Skin of body (tissue), 2 donors: ENCODE results near the gene FRMD4B. TPM values are rescaled to one million over a fixed set of nuclear protein-coding genes. Genes with fewer than 3 reads are reported as not detected.

Experiments
- DNase-seq: peaks from one replicate; lab custom pipeline; 2025; lab: John Stamatoyannopoulos, UW
- total RNA-seq: library from RNA; depleted of rRNA; stranded (reverse); fragments of >200 nt; gene quantifications from one replicate; pipeline ENCODE4 v1.2.3, GENCODE V29; 2014

Gene FRMD4B
- total RNA-seq, 1 donor from 2014 or later: 49.7 TPM

GRCh38 chr3:69405067-69405466 is 19.2 kb upstream of the FRMD4B start:
- DNase-seq: no peak

GRCh38 chr3:69403454-69403853 is 17.6 kb upstream of the FRMD4B start:
- DNase-seq: no peak

GRCh38 chr3:69400683-69401082 is 14.8 kb upstream of the FRMD4B start:
- DNase-seq: no peak

GRCh38 chr3:69392850-69393249 is 7.0 kb upstream of the FRMD4B start:
- DNase-seq: no peak

DNA sequence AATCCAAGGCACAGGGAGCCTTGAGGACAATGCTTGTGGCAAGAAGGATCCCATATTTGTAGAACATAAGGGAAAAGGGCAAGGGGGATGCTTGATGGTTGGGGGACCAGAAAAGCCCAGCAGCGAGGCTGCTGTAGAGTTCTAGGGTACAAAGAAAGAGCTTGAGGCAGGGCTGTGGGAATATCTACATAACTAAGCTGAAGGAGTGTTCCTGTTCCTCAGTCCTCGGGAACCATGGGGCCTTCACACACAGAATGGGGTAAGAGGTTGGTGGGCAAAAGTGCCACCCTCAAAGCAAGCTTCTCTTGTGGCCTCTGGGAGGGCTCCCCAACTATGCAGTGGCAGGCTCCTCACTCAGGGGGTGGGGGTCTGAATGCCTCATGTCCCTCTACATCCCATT is 6.5 kb upstream of the FRMD4B start:
- no peak for DNase-seq

DNA sequence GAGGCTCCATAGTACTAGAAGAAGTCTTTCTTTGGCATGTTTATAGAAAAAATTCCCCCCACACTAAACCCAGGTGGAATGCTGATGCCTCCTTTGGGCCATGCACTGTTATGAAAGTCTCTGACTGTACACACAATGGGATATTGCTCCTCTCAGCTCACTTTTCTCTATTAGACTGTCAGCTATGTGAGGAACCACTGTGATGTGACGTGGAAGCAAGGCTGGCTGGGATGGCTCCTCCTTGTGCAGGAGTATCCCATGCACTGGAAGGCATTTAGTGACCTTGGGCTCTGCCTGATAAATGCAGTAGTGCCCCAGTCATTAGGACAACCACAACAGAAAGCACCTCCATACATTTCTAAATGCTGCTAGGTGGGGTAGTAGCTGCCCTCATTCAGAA is 5.7 kb upstream of the FRMD4B start:
- DNase-seq: no peak

- no peak for DNase-seq
These were observed 4.9 kb upstream of the FRMD4B start for GRCh38 chr3:69390771-69391170.

DNA sequence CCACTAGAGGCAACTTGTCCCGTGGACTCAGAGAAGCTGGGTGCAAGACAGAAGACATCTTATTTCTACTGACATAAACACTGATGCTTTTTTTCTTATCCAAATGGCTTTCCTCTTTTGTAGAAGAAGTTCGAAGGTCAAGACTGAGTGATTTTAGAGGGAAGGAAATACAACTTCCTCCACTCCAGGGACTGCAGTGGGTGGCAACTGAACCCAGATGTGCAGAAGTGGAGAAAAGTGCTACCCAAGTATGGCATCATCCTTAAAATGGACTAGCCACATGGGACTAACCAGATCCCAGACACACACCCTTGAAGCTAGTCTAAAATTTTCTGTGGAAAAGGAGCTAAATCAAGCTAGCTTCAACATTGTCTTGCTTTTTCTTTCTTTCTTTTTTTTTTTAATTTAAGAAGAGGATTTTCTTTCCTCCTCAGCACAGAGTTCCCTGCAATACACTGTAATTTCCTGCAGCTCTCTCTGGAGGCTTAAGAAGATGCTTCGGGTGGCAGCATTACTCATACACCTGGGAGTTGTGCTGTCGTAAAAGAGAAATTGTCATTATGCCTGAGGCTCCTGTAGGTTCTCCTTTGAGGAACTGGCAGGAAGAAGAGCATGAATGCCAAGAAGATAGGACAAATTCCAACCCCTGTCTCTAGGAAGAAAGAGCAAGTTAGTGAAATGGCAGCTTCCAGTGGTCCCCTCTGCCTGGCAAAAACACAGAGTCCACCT is 3.8 kb upstream of the FRMD4B start:
- DNase-seq: no peak

DNA sequence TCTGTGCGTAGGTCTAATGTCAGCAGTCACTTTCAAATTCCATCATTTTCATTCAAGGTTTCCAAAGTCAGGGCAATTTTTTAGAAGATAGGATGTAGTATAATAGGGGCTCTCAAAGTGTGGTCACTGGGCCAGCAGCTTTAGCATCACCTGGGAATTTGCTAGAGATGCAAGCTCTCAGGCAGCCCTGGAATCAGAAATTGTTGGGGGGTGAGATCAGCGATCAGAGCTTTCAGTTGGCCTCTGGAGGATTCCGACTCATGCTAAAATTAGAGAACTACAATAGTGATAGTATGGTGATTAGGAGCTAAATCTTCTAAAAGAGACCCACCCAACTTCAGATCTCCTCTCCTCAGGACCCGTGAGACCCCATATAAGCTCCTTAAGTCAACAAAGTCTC is 2.4 kb upstream of the FRMD4B start:
- DNase-seq: no peak

- no peak for DNase-seq
These were observed 883 bp upstream of the FRMD4B start for GRCh38 chr3:69386556-69387385.

GRCh38 chr3:69385123-69385722 is 665 bp downstream of the FRMD4B start:
- DNase-seq: no peak

DNA sequence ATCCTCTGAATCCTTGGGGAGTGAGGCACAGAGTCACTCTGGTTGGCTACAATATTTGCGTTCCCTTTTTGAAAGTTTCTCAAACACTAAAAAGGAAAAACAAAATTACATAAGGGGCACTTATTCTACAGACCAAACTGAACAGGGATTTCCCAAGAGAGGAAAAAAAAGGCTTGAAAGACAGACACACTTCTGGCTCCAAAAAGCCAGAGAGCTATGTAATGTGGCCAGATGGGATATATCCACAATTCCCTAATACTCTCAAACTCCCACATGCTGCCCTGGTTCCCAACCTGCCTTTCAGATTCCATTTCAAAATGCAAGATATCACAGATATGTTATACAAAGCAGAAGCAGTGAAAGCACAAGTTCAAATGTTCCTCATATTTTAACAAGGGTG is 1.6 kb downstream of the FRMD4B start:
- DNase-seq: no peak

DNA sequence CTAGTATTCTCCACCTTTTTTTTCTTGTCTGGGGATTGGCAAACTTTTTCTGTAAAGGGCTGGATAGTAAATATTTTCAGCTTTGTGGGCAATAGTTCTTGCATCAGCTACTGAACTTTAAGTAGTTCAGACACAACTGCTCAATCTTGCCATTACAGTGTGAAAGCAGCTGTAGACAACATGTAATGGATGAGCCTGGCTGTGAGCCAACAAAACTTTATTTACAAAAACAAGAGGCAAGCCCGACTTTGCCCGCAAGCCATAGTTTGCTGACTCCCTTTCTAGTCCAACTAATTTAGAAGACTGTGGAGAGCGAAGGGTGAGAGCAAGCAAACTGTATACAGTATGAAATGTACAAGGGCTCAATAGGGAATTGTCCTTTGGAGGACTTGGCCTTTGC is 6.2 kb downstream of the FRMD4B start:
- no peak for DNase-seq

DNA sequence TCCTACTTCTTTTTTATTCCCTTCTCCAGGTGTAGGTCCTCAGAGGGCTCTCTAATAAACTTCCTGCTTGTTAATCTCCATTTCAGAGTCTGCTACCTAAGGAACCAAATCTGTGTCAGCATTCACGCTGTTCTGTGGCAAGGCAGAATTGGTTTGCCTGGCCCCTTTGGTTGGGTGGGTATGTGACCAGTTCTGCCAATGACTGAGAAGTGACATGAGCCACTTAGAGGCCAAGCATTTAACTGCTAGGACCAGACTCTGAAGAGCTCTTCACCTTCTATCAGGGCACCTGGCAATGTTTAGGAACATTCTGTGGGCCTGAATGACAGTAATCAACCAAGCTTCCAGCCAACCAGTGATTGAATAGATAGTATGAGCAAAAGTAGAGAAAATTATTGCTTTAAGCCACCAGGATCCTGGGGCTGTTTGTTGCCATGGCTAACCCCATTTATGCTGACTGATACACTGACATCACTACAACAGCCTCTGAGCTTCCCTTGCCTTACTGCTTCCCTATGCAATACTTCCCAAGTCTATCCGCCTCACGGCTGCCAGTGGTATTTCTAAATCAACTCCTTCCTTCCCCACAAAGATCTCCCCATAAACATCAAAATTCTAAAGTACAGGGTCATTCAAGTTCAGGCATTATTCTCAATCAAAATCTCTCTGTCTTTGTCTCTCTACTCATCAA is 7.6 kb downstream of the FRMD4B start:
- no peak for DNase-seq

DNA sequence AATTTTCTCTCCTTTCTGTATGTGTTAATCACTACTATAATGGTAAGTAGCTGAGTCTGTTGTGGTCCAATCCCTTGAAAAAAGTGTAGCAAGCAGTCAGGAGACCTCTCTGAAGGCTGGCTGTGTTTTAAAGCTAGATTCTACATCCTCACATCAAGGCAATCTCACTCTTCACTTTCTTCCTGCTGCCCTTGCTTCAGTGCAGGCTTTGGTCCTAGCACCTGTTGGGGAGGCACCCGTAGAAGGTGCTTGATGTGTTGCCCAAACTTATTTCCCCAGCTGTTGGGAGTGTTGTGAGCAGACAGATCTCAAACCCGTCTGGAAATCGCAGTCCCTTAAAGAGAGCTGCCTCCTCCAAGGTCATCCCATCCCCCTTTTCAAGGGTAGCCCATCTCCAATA is 8.6 kb downstream of the FRMD4B start:
- no peak for DNase-seq

DNA sequence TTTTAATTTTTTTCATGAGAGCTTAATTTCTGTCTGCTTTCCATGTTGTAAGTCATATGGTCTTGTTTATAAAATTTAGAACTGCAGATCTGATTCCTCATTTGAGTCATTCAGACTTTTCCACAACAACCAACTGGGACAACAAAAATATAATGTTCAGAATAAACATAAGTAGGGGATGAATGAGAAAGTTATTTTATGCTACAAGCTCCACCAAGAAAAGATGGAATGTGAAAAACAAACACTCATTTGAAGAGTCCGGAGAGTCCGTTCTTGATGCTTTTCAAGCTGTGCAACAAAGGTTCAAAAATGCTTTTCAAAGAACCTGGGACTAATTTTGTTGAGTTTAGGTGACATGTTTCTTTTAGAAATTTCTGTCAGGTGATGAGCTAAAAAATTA is 9.2 kb downstream of the FRMD4B start:
- DNase-seq: no peak

GRCh38 chr3:69371816-69372215 is 14.1 kb downstream of the FRMD4B start:
- DNase-seq: no peak

DNA sequence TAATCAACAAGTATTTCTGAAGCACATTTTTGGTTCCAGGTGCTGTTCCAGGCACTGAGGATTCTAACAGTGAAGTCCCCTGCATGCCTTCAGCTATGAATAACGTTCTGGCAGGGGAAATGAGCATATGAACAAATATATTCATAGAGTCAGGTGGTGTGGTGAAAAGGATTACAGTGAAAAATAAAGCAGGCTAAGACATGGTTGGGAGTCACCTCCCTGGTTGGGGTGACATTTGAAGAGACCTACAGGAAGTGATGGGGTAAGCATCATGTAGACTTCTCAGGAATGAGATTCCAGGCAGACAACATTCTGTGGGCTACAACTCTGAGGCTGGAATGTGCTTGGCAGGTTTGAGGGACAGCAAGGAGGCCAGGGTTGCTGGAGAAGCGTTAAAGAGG is 15.0 kb downstream of the FRMD4B start:
- DNase-seq: no peak

DNA sequence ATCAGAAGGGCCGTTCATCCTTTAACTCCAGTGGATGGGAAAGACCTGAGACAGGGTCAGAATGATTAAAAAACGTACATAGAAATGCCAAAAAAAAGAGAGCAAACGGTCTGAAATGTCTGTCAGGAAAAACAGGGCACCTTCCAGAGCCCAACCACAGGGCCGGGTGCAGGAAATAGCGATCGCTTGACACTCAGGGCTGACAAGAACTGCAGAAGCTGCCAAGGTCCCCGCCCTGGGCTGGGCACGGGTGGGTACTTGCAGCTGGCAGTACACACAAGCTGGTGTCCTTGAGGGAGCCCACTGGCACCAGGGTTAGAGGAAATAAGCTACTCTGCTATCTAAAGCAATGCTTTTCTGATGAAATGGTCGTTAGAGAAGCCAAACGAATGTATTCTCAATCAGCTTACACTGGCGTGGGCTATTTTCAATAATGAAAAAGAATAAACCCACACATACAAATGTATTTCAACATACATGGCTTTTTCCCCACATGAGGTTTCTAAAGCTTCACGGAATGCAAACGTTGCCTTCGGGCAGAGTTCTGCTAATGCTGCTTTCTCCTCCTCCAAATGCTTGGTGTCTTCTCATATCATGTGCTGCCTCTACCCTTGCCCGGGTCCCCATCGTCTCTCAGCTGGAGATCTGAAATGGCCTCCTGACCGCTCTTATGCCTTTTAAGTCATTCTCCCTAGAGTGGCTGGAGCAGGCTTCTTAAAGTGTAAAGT is 15.6 kb downstream of the FRMD4B start:
- no peak for DNase-seq

DNA sequence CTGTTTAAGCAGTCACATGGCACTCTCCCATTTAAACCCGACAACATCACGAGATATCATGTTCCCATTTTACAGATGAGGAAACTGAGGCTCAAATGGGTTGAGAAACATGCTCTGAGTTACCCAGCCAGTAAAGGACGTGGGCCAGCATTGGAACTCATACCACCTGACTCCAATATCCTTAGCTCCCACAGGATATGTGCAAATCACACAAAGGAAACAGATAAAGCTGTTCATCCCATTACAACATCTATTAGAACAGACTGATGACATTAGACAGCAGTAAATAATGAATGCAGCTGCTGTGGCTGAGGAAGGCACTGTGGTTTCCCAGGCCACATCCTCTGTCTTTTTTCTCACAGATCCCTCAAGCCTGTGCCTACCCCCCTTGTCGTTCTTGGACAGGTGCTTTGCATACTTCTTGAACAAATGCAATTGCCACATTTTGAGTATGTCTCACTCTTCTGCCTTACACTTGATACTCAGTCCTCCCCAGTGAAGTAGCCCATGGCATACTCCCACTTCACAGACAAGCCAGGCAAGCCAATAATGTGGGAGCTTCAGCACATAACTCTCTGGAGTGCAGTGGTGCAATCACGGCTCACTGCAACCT is 17.7 kb downstream of the FRMD4B start:
- DNase-seq: no peak

GRCh38 chr3:69367586-69367985 is 18.3 kb downstream of the FRMD4B start:
- no peak for DNase-seq
